Neural cell (in vitro differentiated cells): Measurements from ENCODE around the gene CILP2. TPM values are rescaled to one million over a fixed set of nuclear protein-coding genes. Genes with fewer than 3 reads are reported as not detected.

Source experiments
- H2AFZ ChIP-seq: fragments of 200-600, 300-800 bp; sonication (generic), shearing (Covaris generic); 2 replicates; pipeline ENCODE4 v1.6.0; 2014; ENCODE audit warnings: low read depth, mild to moderate bottlenecking, antibody characterized with exemption, low read length, moderate library complexity
- H3F3A ChIP-seq: fragments of 200-600 bp; shearing (Covaris generic); 2 replicates; pipeline ENCODE4 v1.6.1; 2016; ENCODE audit warnings: mild to moderate bottlenecking, moderate library complexity, mixed read lengths, antibody characterized with exemption, low read length; ENCODE audit not compliant: insufficient read depth, poor library complexity, severe bottlenecking
- H3K27ac ChIP-seq: fragments of 200-600, 300-800 bp; sonication (generic), shearing (Covaris generic); 2 replicates; pipeline ENCODE4 v1.5.1; 2014; ENCODE audit warnings: mild to moderate bottlenecking, low read length, moderate library complexity
- H3K27me3 ChIP-seq: fragments of 300-800, 200-600 bp; sonication (generic), shearing (Covaris generic); 2 replicates; pipeline ENCODE4 v1.6.0; 2014; ENCODE audit warnings: mild to moderate bottlenecking, low read depth, low read length, moderate library complexity; ENCODE audit not compliant: insufficient read depth
- H3K36me3 ChIP-seq: fragments of 300-800, 200-600 bp; sonication (generic), shearing (Covaris generic); 2 replicates; pipeline ENCODE4 v1.5.1; 2014; ENCODE audit warnings: mild to moderate bottlenecking, antibody characterized with exemption, low read length, moderate library complexity; ENCODE audit not compliant: insufficient read depth
- H3K4me2 ChIP-seq: fragments of 300-800, 200-600 bp; sonication (generic), shearing (Covaris generic); 2 replicates; pipeline ENCODE4 v1.6.0; 2014; ENCODE audit warnings: mild to moderate bottlenecking, low read length
- H3K4me3 ChIP-seq: fragments of 300-800, 200-600 bp; sonication (generic), shearing (Covaris generic); 2 replicates; pipeline ENCODE4 v1.5.1; 2014; ENCODE audit warnings: mild to moderate bottlenecking, low read length, moderate library complexity
- H3K79me2 ChIP-seq: fragments of 200-600 bp; shearing (Covaris generic); replicated peaks from 2 replicates; pipeline ENCODE4 v1.6.0; 2014; ENCODE audit warnings: mild to moderate bottlenecking, low read length, moderate library complexity; ENCODE audit not compliant: insufficient read depth
- H3K9ac ChIP-seq: fragments of 300-800, 200-600 bp; sonication (generic), shearing (Covaris generic); 2 replicates; pipeline ENCODE4 v1.6.1; 2016; ENCODE audit warnings: mild to moderate bottlenecking, low read length, mixed read lengths
- H3K9me2 ChIP-seq: fragments of 200-600 bp; shearing (Covaris generic); 2 replicates; pipeline ENCODE4 v1.6.1; 2016; ENCODE audit warnings: mild to moderate bottlenecking, low read length, mixed read lengths; ENCODE audit not compliant: insufficient read depth
- H3K9me3 ChIP-seq: fragments of 200-600, 300-800 bp; sonication (generic), shearing (Covaris generic); 2 replicates; pipeline ENCODE4 v1.6.1; 2016; ENCODE audit warnings: mild to moderate bottlenecking, mixed run types, low read length, moderate library complexity, mixed read lengths
- H4K20me1 ChIP-seq: fragments of 200-600 bp; shearing (Covaris generic); 2 replicates; pipeline ENCODE4 v1.6.1; 2016; ENCODE audit warnings: mild to moderate bottlenecking, mixed run types; ENCODE audit not compliant: insufficient read depth
- EP300 ChIP-seq: fragments of 450-650 bp; conservative IDR thresholded peaks from 2 replicates; pipeline ENCODE4 v1.6.1; 2014; ENCODE audit warnings: antibody characterized with exemption, mild to moderate bottlenecking, moderate library complexity; ENCODE audit not compliant: poor library complexity, severe bottlenecking
- EZH2 ChIP-seq: fragments of 200-600, 300-800 bp; shearing (Covaris generic), sonication (generic); IDR thresholded peaks from 2 replicates; pipeline ENCODE4 v1.6.1; 2014; ENCODE audit warnings: antibody characterized with exemption, low read length, borderline replicate concordance, mild to moderate bottlenecking; ENCODE audit not compliant: insufficient read depth, poor library complexity, severe bottlenecking
- MXI1 ChIP-seq: fragments of 450-650 bp; conservative IDR thresholded peaks from 2 replicates; pipeline ENCODE4 v1.6.1; 2014; ENCODE audit warnings: antibody characterized with exemption, mild to moderate bottlenecking; ENCODE audit not compliant: poor library complexity, severe bottlenecking
- POLR2AphosphoS5 ChIP-seq: IDR thresholded peaks from 2 replicates; pipeline ENCODE4 v1.6.1; 2012
- RAD21 ChIP-seq: fragments of 450-650 bp; conservative IDR thresholded peaks from 2 replicates; pipeline ENCODE4 v1.6.1; 2014; ENCODE audit warnings: antibody characterized with exemption, mild to moderate bottlenecking, moderate library complexity
- SMC3 ChIP-seq: fragments of 450-650 bp; conservative IDR thresholded peaks from 2 replicates; pipeline ENCODE4 v1.6.1; 2014; ENCODE audit warnings: antibody characterized with exemption, mild to moderate bottlenecking, moderate library complexity; ENCODE audit not compliant: poor library complexity
- TAF1 ChIP-seq: IDR thresholded peaks from 2 replicates; pipeline ENCODE4 v1.6.1; 2012; ENCODE audit warnings: low read depth
- polyA plus RNA-seq: library from polyadenylated mRNA; depleted of rRNA; stranded (reverse); fragments of >200 nt; gene quantifications from 2 replicates; pipeline ENCODE4 v1.2.3, GENCODE V29; 2014
- TF ChIP-seq, protein P1 (sequence below): fragments of 450-650 bp; IDR thresholded peaks from 2 replicates; pipeline ENCODE4 v1.5.1; 2014; ENCODE audit warnings: antibody characterized with exemption, mild to moderate bottlenecking, moderate library complexity; ENCODE audit not compliant: poor library complexity, severe bottlenecking
- TF ChIP-seq, protein P2 (sequence below): IDR thresholded peaks from 2 replicates; pipeline ENCODE4 v1.6.1; 2012; ENCODE audit warnings: borderline replicate concordance

The CILP2 gene
- polyA plus RNA-seq, 1 donor from 2014 or later, result 0.84 TPM

DNA sequence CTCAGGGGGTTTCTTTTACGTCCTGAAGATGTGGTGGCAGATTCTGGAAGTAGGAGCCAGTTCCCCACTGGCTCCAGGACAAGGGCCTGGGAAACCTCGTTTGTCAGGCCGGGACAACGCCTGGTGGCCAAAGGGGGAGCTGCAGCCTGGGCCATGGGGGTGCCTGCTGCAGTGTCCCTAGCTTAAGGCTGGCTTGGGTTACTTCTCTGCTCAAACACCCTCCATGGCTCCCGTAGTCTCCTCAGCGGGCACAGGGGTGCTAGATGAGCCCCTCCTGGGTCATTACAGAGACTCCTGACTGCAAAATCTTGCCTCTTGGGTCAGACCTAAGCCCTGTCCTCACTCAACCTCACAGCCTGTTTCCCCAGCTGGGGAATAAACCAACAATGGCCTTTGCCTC, 14.7 kb downstream of the CILP2 start:
- Histone ChIP-seq H3F3A (no peaks in the 10 kb centered on the region), H4K20me1 (no peaks in the 10 kb centered on the region), H3K4me3 (no peak overlapping the region), H2AFZ (no peak overlapping the region), H3K27ac (no peak overlapping the region), H3K79me2 (no peaks in the 10 kb centered on the region), H3K9me2 (no peaks in the 10 kb centered on the region), H3K9ac (no peak overlapping the region), H3K27me3 (no peaks in the 10 kb centered on the region), H3K9me3 (no peaks in the 10 kb centered on the region), H3K36me3 (no peaks in the 10 kb centered on the region), H3K4me2 (no peak overlapping the region)
- TF ChIP-seq, protein P1, sequence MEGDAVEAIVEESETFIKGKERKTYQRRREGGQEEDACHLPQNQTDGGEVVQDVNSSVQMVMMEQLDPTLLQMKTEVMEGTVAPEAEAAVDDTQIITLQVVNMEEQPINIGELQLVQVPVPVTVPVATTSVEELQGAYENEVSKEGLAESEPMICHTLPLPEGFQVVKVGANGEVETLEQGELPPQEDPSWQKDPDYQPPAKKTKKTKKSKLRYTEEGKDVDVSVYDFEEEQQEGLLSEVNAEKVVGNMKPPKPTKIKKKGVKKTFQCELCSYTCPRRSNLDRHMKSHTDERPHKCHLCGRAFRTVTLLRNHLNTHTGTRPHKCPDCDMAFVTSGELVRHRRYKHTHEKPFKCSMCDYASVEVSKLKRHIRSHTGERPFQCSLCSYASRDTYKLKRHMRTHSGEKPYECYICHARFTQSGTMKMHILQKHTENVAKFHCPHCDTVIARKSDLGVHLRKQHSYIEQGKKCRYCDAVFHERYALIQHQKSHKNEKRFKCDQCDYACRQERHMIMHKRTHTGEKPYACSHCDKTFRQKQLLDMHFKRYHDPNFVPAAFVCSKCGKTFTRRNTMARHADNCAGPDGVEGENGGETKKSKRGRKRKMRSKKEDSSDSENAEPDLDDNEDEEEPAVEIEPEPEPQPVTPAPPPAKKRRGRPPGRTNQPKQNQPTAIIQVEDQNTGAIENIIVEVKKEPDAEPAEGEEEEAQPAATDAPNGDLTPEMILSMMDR, result no peak
- TF ChIP-seq RAD21 (no peak), EP300 (no peak), POLR2AphosphoS5 (no peak), MXI1 (no peak), TAF1 (no peak), SMC3 (no peak), EZH2 (no peak)
- TF ChIP-seq, protein P2, sequence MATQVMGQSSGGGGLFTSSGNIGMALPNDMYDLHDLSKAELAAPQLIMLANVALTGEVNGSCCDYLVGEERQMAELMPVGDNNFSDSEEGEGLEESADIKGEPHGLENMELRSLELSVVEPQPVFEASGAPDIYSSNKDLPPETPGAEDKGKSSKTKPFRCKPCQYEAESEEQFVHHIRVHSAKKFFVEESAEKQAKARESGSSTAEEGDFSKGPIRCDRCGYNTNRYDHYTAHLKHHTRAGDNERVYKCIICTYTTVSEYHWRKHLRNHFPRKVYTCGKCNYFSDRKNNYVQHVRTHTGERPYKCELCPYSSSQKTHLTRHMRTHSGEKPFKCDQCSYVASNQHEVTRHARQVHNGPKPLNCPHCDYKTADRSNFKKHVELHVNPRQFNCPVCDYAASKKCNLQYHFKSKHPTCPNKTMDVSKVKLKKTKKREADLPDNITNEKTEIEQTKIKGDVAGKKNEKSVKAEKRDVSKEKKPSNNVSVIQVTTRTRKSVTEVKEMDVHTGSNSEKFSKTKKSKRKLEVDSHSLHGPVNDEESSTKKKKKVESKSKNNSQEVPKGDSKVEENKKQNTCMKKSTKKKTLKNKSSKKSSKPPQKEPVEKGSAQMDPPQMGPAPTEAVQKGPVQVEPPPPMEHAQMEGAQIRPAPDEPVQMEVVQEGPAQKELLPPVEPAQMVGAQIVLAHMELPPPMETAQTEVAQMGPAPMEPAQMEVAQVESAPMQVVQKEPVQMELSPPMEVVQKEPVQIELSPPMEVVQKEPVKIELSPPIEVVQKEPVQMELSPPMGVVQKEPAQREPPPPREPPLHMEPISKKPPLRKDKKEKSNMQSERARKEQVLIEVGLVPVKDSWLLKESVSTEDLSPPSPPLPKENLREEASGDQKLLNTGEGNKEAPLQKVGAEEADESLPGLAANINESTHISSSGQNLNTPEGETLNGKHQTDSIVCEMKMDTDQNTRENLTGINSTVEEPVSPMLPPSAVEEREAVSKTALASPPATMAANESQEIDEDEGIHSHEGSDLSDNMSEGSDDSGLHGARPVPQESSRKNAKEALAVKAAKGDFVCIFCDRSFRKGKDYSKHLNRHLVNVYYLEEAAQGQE, result no peak

- H2AFZ ChIP-seq, result no peak overlapping the region
- no peaks in the 10 kb centered on the region for H3F3A ChIP-seq
- H3K9me3 ChIP-seq, result no peaks in the 10 kb centered on the region
- H3K9ac ChIP-seq, result no peak overlapping the region
- H4K20me1 ChIP-seq, result no peaks in the 10 kb centered on the region
- H3K27ac ChIP-seq, result no peak overlapping the region
- H3K4me2 ChIP-seq, result no peak overlapping the region
- H3K27me3 ChIP-seq, result no peaks in the 10 kb centered on the region
- no peak for TF ChIP-seq EZH2
- no peak for TF ChIP-seq EP300
- no peak for TF ChIP-seq RAD21
- no peak for TF ChIP-seq TAF1
- TF ChIP-seq SMC3, result no peak
- no peak for TF ChIP-seq POLR2AphosphoS5
- TF ChIP-seq, protein P2, result no peak
- TF ChIP-seq, protein P1, result no peak
- TF ChIP-seq MXI1, result no peak
- no peaks in the 10 kb centered on the region for H3K9me2 ChIP-seq
- H3K79me2 ChIP-seq, result no peaks in the 10 kb centered on the region
- no peaks in the 10 kb centered on the region for H3K36me3 ChIP-seq
- H3K4me3 ChIP-seq, result no peak overlapping the region
These were observed 15.6 kb downstream of the CILP2 start for GRCh38 chr19:19553670-19554069.
